HepG2 (cell line): ENCODE results near the gene RASSF8. TPM values are rescaled to one million over a fixed set of nuclear protein-coding genes. Genes with fewer than 3 reads are reported as not detected.

Experiments
- ATAC-seq: fragments of 200-7000 bp; cut with Tn5 transposase; 3 replicates; pipeline ENCODE4 v1.9.1; 2020; ENCODE audit warnings: mild to moderate bottlenecking, moderate library complexity
- BruUV-seq: library from RNA; stranded (reverse); fragments of 400-500 nt; replicated peaks from 2 replicates; lab custom pipeline; 2021; lab: Mats Ljungman, UMichigan
- CTCF ChIA-PET: fragments of 300-600 bp; formaldehyde crosslinking; extraction: SDS; loops from one replicate; lab custom pipeline; 2021; ENCODE audit warnings: low total read pairs, inconsistent platforms, low intra/inter-chr PET ratio; lab: Yijun Ruan, JAX
- POLR2A ChIA-PET: fragments of 350-600 bp; sonication (Branson Sonifier 250); formaldehyde crosslinking; loops from one replicate; lab custom pipeline; 2020; ENCODE audit warnings: antibody characterized with exemption, inconsistent platforms; lab: Yijun Ruan, JAX
- DNase-seq: peaks from one replicate; pipeline ENCODE4 v3.0.0-alpha.2; 2015; ENCODE audit warnings: low spot score
- FAIRE-seq: peaks from 3 replicates; lab custom pipeline; 2011; peaks lifted over from hg19 to GRCh38; lab: Jason Lieb, UNC
- H2AFZ ChIP-seq: one replicate; pipeline ENCODE4 v1.6.1; 2011; ENCODE audit warnings: low read length, inconsistent platforms
- H3K27ac ChIP-seq: fragments of 300-600 bp; 3 replicates; pipeline ENCODE4 v1.8.0; 2011; ENCODE audit warnings: mixed run types, mild to moderate bottlenecking, mixed read lengths, low read length, inconsistent platforms; ENCODE audit not compliant: insufficient read depth; ENCODE audit errors: extremely low read length
- H3K27me3 ChIP-seq, 2 experiments: fragments of 200-600 bp in 1 of 2; 2 replicates in 1 of 2; 3 replicates in 1 of 2; pipeline versions ENCODE4 v1.6.0 to v1.8.0; 2011; ENCODE audit warnings: low read length in 2 of 2, mild to moderate bottlenecking in 2 of 2, moderate library complexity in 2 of 2, inconsistent platforms in 1 of 2; ENCODE audit not compliant: insufficient read depth in 2 of 2, control insufficient read depth in 1 of 2
- H3K36me3 ChIP-seq, 2 experiments: fragments of 200-600 bp in 1 of 2; replicated peaks in 1 of 2; 2 replicates in 1 of 2; 3 replicates in 1 of 2; pipeline versions ENCODE4 v1.5.1 to v1.8.0; 2011; ENCODE audit warnings: low read length in 2 of 2, inconsistent platforms in 1 of 2; ENCODE audit not compliant: insufficient read depth in 2 of 2, control insufficient read depth in 1 of 2
- H3K4me1 ChIP-seq: 2 replicates; pipeline ENCODE4 v1.5.1; 2012; ENCODE audit warnings: low read length, inconsistent platforms; ENCODE audit not compliant: insufficient read depth
- H3K4me2 ChIP-seq: 2 replicates; pipeline ENCODE4 v1.6.0; 2011; ENCODE audit warnings: low read depth, low read length, inconsistent platforms
- H3K4me3 ChIP-seq, 3 experiments: fragments of 200-600 bp in 1 of 3; sonication (generic), shearing (Covaris generic) in 1 of 3; replicated peaks in 1 of 3; 2 replicates each; pipeline ENCODE4 v1.5.1; 2011 to 2016; ENCODE audit warnings: low read length in 3 of 3, inconsistent platforms in 2 of 3, low read depth in 2 of 3, mild to moderate bottlenecking in 2 of 3, control low read depth in 1 of 3, mixed read lengths in 1 of 3; ENCODE audit not compliant: insufficient read depth in 1 of 3
- H3K79me2 ChIP-seq: one replicate; pipeline ENCODE4 v1.6.1; 2011; ENCODE audit warnings: low read length, inconsistent platforms; ENCODE audit not compliant: insufficient read depth
- H3K9ac ChIP-seq: 2 replicates; pipeline ENCODE4 v1.6.0; 2011; ENCODE audit warnings: mild to moderate bottlenecking, low read depth, low read length, inconsistent platforms; ENCODE audit not compliant: insufficient read depth
- H3K9me3 ChIP-seq: 2 replicates; pipeline ENCODE4 v1.5.1; 2012; ENCODE audit warnings: mild to moderate bottlenecking, low read length
- H4K20me1 ChIP-seq: 2 replicates; pipeline ENCODE4 v1.6.0; 2011; ENCODE audit warnings: inconsistent platforms, mild to moderate bottlenecking, low read length, moderate library complexity; ENCODE audit not compliant: insufficient read depth
- CREBL2 ChIP-seq: sonication (generic); formaldehyde crosslinking; IDR thresholded peaks from 2 replicates; pipeline ENCODE4 v1.8.1; 2023; ENCODE audit warnings: missing genetic modification reagents, mild to moderate bottlenecking, borderline replicate concordance
- ZFP37 ChIP-seq: sonication (generic); formaldehyde crosslinking; IDR thresholded peaks from 2 replicates; pipeline ENCODE4 v1.4.0; 2020; ENCODE audit warnings: missing genetic modification reagents, borderline replicate concordance
- ZKSCAN5 ChIP-seq: sonication (generic); formaldehyde crosslinking; IDR thresholded peaks from 2 replicates; pipeline ENCODE4 v1.5.1; 2020; ENCODE audit warnings: mild to moderate bottlenecking, missing genetic modification reagents
- ZNF3 ChIP-seq: IDR thresholded peaks from 2 replicates; pipeline ENCODE4 v1.7.0; 2017; ENCODE audit warnings: inconsistent platforms
- ZNF33A ChIP-seq: sonication (generic); formaldehyde crosslinking; IDR thresholded peaks from 2 replicates; pipeline ENCODE4 v1.5.1; 2020; ENCODE audit warnings: missing genetic modification reagents, mild to moderate bottlenecking, moderate library complexity, borderline replicate concordance
- ZNF510 ChIP-seq: sonication (generic); formaldehyde crosslinking; IDR thresholded peaks from 2 replicates; pipeline ENCODE4 v1.4.0; 2020; ENCODE audit warnings: low read depth, mild to moderate bottlenecking, missing genetic modification reagents
- WGBS: methylation state at CpG from one replicate; pipeline ENCODE4 v1.1.6; 2017; ENCODE audit warnings: low lambda C conversion rate; 5-methylcytosine and 5-hydroxymethylcytosine counted together
- in situ Hi-C: cut with HindIII; loops from 2 replicates; pipeline ENCODE4 v1.10.0; 2017; ENCODE audit warnings: low pct_unique_long_range_greater_than_20kb; ENCODE audit not compliant: extremely low pct_ligation_motif_present
- intact Hi-C: fragments of 100-400 bp; cut with micrococcal nuclease; formaldehyde crosslinking; loops from one replicate; pipeline ENCODE4 v1.10.0; 2022; ENCODE audit not compliant: unreplicated experiment
- polyA plus RNA-seq, 8 experiments: library from polyadenylated mRNA; depleted of rRNA in 3 of 8; stranded (reverse) in 7 of 8; unstranded in 1 of 8; fragments of >200 nt; fragmentation: Illumina TruSeq in 4 of 8; extraction: Trizol in 4 of 8; gene quantifications; 2 replicates each; pipeline versions ENCODE4 v1.2.1 to v1.2.3, GENCODE V29; 2011 to 2016; ENCODE audit warnings: low read depth in 4 of 8, missing spikeins in 1 of 8, mixed read lengths in 1 of 8; ENCODE audit not compliant: insufficient read depth in 1 of 8
- total RNA-seq, 5 experiments: library from RNA; depleted of rRNA; stranded (reverse); fragments of >200 nt; fragmentation: Illumina TruSeq; extraction: Trizol; gene quantifications; 2 replicates each; pipeline ENCODE4 v1.2.3, GENCODE V29; 2016; ENCODE audit warnings: low read depth in 1 of 5
- TF ChIP-seq, protein P1 (sequence below): IDR thresholded peaks from 2 replicates; pipeline ENCODE4 v1.6.1; 2016; ENCODE audit warnings: low read depth, control low read depth

The RASSF8 gene
- total and polyA plus RNA-seq, 2 of the 13 experiments (the other 11 are each of a cell fraction or from before 2014, with no cell fraction given), result 0.82 to 9.2 TPM

GRCh38 chr12:26088998-26089397 is 130.5 kb downstream of the RASSF8 start:
- POLR2A ChIA-PET, result no interaction called here
- H2AFZ ChIP-seq, result no peak overlapping the region
- FAIRE-seq (no peak), ATAC-seq (no peak)
- no peak overlapping the region for H3K9ac ChIP-seq
- H4K20me1 ChIP-seq, result no peaks in the 10 kb centered on the region
- in situ Hi-C loops (no loop called here), intact Hi-C loops (no loop called here)
- CTCF ChIA-PET, result no interaction called here
- no peaks in the 10 kb centered on the region for H3K79me2 ChIP-seq
- no peak overlapping the region for H3K4me2 ChIP-seq
- H3K27ac ChIP-seq, result no peak overlapping the region
- 2% methylated on average over 2 of the region's 2 CpGs for WGBS
- H3K36me3 ChIP-seq, result no peaks in the 10 kb centered on the region
- no TSS peak for BruUV-seq
- TF ChIP-seq ZNF33A (CRISPR knock-in tag), result no peak
- no peak for TF ChIP-seq ZFP37
- TF ChIP-seq, protein P1, sequence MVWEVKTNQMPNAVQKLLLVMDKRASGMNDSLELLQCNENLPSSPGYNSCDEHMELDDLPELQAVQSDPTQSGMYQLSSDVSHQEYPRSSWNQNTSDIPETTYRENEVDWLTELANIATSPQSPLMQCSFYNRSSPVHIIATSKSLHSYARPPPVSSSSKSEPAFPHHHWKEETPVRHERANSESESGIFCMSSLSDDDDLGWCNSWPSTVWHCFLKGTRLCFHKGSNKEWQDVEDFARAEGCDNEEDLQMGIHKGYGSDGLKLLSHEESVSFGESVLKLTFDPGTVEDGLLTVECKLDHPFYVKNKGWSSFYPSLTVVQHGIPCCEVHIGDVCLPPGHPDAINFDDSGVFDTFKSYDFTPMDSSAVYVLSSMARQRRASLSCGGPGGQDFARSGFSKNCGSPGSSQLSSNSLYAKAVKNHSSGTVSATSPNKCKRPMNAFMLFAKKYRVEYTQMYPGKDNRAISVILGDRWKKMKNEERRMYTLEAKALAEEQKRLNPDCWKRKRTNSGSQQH (CRISPR knock-in tag), result no peak
- TF ChIP-seq ZKSCAN5, result no peak
- TF ChIP-seq ZNF3 (CRISPR knock-in tag), result no peak
- TF ChIP-seq CREBL2 (CRISPR knock-in tag), result no peak
- no peak for TF ChIP-seq ZNF510 (CRISPR knock-in tag)
- TF ChIP-seq, all 625 proteins: peak for 0
- Histone ChIP-seq H3K27me3 (no peaks in the 10 kb centered on the region), H3K9me3 (no peaks in the 10 kb centered on the region), H3K4me3 (no peak overlapping the region), H3K4me1 (no peaks in the 10 kb centered on the region)
- no peak for DNase-seq
